Heart right ventricle (tissue), 16 donors: ENCODE measurements around the gene GTF2A1. TPM values are rescaled to one million over a fixed set of nuclear protein-coding genes. Genes with fewer than 3 reads are reported as not detected.

Experiments used
- ATAC-seq, 8 donors: fragments of 200-7000 bp; cut with Tn5 transposase; one replicate each; pipeline ENCODE4 v1.9.1; 2020; ENCODE audit warnings: mild to moderate bottlenecking in 8 of 8, moderate library complexity in 8 of 8, moderate number of reproducible peaks in 1 of 8
- DNase-seq, 2 donors: peaks; one replicate each; pipeline ENCODE4 v3.0.0-alpha.2; 2020
- H3K27ac ChIP-seq, 10 donors: fragments of 200-600 bp; sonication (generic) in 2 of 10; one replicate each; pipeline versions ENCODE4 v1.5.0 to v1.8.0; 2020 to 2022; ENCODE audit warnings: mild to moderate bottlenecking in 3 of 10
- H3K27me3 ChIP-seq, 7 donors: fragments of 200-600 bp; one replicate each; pipeline ENCODE4 v1.8.0; 2021 to 2022; ENCODE audit warnings: mild to moderate bottlenecking in 2 of 7
- H3K36me3 ChIP-seq, 9 donors: fragments of 200-600 bp; sonication (generic) in 1 of 9; one replicate each; pipeline versions ENCODE4 v1.5.0 to v1.8.0; 2020 to 2022; ENCODE audit warnings: mild to moderate bottlenecking in 2 of 9
- H3K4me1 ChIP-seq, 9 donors: fragments of 200-600 bp; sonication (generic) in 1 of 9; one replicate each; pipeline versions ENCODE4 v1.5.0 to v1.8.0; 2020 to 2022; ENCODE audit warnings: mild to moderate bottlenecking in 4 of 9
- H3K4me3 ChIP-seq, 10 donors: fragments of 200-600 bp; sonication (generic) in 2 of 10; one replicate each; pipeline versions ENCODE4 v1.5.0 to v1.8.0; 2020 to 2022; ENCODE audit warnings: mild to moderate bottlenecking in 7 of 10, moderate library complexity in 2 of 10
- H3K9me3 ChIP-seq, 11 donors: fragments of 200-600 bp in 10 of 11; sonication (generic) in 2 of 11; one replicate each; pipeline versions ENCODE4 v1.5.0 to v1.8.0; 2013 to 2022; ENCODE audit warnings: mild to moderate bottlenecking in 2 of 11, control low read depth in 1 of 11, moderate library complexity in 1 of 11
- WGBS, 2 donors: extraction: QIAGEN DNeasy Blood & Tissue Kit; methylation state at CpG; one replicate each; pipeline ENCODE4 v1.1.7; 2013; ENCODE audit warnings: inconsistent platforms in 1 of 2; 5-methylcytosine and 5-hydroxymethylcytosine counted together
- intact Hi-C, 10 donors: fragments of 100-400 bp; cut with DNase I; formaldehyde crosslinking; loops; one replicate each; pipeline versions ENCODE4 v1.11.1 to v1.14.2; 2022
- polyA plus RNA-seq, 2 donors: library from polyadenylated mRNA; stranded (reverse); fragments of 200-250 nt; gene quantifications; one replicate each; pipeline ENCODE4 v1.2.3, GENCODE V29; 2013
- total RNA-seq, 10 donors: library from RNA; stranded (reverse); fragmentation: NEBNext Ultra II Directional in 3 of 10; extraction: Animal tissue kit (Norgen Biotek cat#: 25700) in 3 of 10; gene quantifications; one replicate each; pipeline versions ENCODE4 v1.2.1 to v1.2.4, GENCODE V29; 2021 to 2023
- TF ChIP-seq, protein P1 (sequence below), 9 donors: fragments of 200-600 bp; sonication (generic) in 2 of 9; IDR thresholded peaks; one replicate each; pipeline versions ENCODE4 v1.5.0 to v1.8.0; 2021 to 2022; ENCODE audit warnings: antibody characterized with exemption in 9 of 9, mild to moderate bottlenecking in 5 of 9, moderate library complexity in 1 of 9
- donor health status: Arrhythmogenic right ventricular cardiomyopathy.
- donor health status: ischemic (EF 13 %, LVEDD 7.1; RV severe dilation, severe dysfunction).
- donor health status: healthy with polysubstance abuse.
- donor health status: DM: no; HTN: yes; CAD: no.
- donor health status: DM: no; HTN: no; CAD: no.
- donor health status: ischemic (EF 25% LVEDD 6.9; RV normal size, moderate dysfunction).
- donor health status: ischemic (EF 25% LVEDD 5.7; RV mildly dilated, moderate dysfunction).
- donor health status: healthy.
- donor health status: DM: yes; HTN: yes; CAD: no.
- donor health status: Ischemic cardiomyopathy.
- donor health status: ischemic (EF 35%, LVEDD 5.7; RV mildly dilated, moderate dysfunction).
- donor health status: nonischemic (EF 11% LVEDD 7.7; RV severe dilation, severe dysfunction).
- donor health status: DM: yes; HTN: yes; CAD: no.
- donor health status: PGD.
- donor health status: ischemic (EF 29% LVEDD 5.4; RV normal size, mild dysfunction).
- donor health status: nonischemic (EF 23%, LVEDD 6.1; RV moderate dilation, normal function).

Gene GTF2A1
- total and polyA plus RNA-seq, 12 donors = 4.3 to 28.3 (median 22.2) TPM

DNA sequence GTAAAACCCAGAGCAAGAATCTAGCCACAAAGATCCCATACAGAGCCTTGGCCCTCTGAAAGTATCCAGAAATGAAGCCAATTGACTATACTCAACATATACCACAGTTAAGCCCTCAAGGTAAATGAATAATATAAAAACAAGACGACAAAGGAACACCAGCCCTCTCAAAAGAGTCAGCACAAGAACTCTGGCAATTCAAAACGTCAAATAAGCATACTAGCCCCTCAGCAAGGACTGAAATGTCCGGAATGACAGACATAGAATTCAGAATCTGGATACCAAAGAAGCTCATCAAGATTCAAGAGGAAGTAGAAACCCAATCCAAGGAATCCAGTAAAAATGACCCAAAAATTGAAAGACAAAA is 49.9 kb downstream of the GTF2A1 start:
- no peak for ATAC-seq
- 9 to 15% methylated on average over 3 of the region's 3 CpGs for WGBS, 2 donors
- TF ChIP-seq, protein P1, sequence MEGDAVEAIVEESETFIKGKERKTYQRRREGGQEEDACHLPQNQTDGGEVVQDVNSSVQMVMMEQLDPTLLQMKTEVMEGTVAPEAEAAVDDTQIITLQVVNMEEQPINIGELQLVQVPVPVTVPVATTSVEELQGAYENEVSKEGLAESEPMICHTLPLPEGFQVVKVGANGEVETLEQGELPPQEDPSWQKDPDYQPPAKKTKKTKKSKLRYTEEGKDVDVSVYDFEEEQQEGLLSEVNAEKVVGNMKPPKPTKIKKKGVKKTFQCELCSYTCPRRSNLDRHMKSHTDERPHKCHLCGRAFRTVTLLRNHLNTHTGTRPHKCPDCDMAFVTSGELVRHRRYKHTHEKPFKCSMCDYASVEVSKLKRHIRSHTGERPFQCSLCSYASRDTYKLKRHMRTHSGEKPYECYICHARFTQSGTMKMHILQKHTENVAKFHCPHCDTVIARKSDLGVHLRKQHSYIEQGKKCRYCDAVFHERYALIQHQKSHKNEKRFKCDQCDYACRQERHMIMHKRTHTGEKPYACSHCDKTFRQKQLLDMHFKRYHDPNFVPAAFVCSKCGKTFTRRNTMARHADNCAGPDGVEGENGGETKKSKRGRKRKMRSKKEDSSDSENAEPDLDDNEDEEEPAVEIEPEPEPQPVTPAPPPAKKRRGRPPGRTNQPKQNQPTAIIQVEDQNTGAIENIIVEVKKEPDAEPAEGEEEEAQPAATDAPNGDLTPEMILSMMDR (IDR thresholded peaks at IDR 0.05) = peak in 1 of 9 donors; percentile 10

DNA sequence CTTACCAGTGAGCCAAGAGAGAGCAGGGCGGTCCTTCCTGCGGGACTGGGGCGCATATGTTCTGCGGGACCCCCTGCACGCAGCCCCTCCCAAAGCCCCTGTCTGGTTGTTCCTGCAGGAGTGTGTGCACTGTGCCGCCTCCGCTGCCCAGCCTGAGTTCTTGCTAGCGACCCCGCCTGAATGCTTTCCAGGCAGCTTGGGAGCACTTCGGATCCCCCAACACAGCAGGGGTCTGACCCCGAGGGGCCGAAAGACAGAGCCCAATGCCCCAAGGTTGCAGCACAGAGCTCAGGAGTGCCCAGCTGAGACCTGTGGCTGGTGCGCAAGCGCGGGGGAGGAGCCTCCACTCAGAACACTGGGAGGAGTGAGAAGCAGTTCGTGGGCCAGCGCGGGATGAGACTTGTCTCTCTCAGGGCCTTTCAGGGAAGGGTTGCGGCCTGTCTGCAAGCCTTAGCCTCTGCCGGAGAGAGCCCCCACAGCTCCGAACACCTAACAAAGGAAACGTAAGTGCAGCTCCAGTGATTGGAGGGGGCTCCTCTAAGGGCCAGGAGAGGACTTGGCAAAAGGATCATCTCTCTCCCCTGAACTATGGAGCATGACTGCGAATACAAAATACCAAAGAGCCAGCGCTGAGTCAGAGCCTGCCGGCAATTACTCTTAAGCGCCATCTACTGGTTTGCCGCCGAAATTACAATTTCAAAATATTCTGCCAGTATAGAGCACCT is 50.5 kb downstream of the GTF2A1 start:
- no peaks in the 10 kb centered on the region for H3K36me3 ChIP-seq
- ATAC-seq (peak; percentile 98 to 100 (median 100)), DNase-seq (peak; percentile 93)
- peak overlapping the region; percentile 65 to 84 (median 74) for H3K4me3 ChIP-seq
- WGBS, 2 donors = 0% methylated on average over 28 of the region's 28 CpGs
- intact Hi-C loops = loop anchor here in 8 of 10 donors (1.0 to 10.0 kb wide), 7 partner anchors 47 to 215 kb away; partner anchors contain the start of gene TSHR (in 2 of the 8)
- peaks cover 0 to 28% (median 8%) of the 10 kb centered on the region in 9 donors for H3K4me1 ChIP-seq
- TF ChIP-seq, protein P1 (IDR thresholded peaks at IDR 0.05) = peak; percentile 89 to 95 (median 93)
- peak overlapping the region; percentile 87 to 98 (median 92) for H3K27ac ChIP-seq
- H3K9me3 ChIP-seq = no peaks in the 10 kb centered on the region
- H3K27me3 ChIP-seq = no peaks in the 10 kb centered on the region

More for the DNA sequence above, 49.9 kb downstream of the GTF2A1 start:
- Histone ChIP-seq H3K9me3 (no peaks in the 10 kb centered on the region), H3K27ac (peak overlapping the region in 9 of 10 donors; percentile 89 to 98 (median 93)), H3K4me1 (peaks cover 0 to 29% (median 8%) of the 10 kb centered on the region in 9 donors), H3K36me3 (no peaks in the 10 kb centered on the region), H3K27me3 (no peaks in the 10 kb centered on the region), H3K4me3 (peak overlapping the region in 8 of 10 donors; percentile 67 to 84 (median 74))
- no peak for DNase-seq
- intact Hi-C loops = loop anchor here in 8 of 10 donors (1.0 to 10.0 kb wide), 7 partner anchors 46 to 216 kb away; partner anchors contain the start of gene TSHR (in 2 of the 8)

DNA sequence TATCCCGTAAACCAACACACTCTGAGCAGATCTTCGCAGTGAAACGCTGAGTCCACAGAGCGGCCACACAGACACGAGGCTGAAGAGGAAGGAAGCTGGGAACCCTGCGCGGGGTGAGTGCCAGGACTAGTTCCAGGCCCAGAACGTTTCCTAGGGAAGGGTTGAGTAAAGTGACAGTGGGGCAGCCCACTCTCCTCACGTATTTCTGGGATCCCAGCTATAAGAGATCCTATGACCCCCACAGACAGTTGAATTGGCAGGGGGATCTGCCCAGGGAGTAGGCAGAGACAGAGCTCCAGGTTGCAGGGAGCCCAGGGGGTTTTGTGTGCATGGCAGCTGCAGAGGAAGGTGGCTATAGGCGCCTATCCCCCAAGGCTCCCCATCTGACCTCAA is 51.1 kb downstream of the GTF2A1 start:
- ATAC-seq (peak; percentile 68 to 88 (median 79)), DNase-seq (peak; percentile 71 to 74)
- TF ChIP-seq, protein P1 (IDR thresholded peaks at IDR 0.05) = no peak
- H3K27ac ChIP-seq = peak overlapping the region; percentile 87 to 98 (median 92)
- intact Hi-C loops = loop anchor here in 9 of 10 donors (1.0 to 10.0 kb wide), 8 partner anchors 48 to 215 kb away; partner anchors contain the start of gene TSHR (in 5 of the 9)
- H3K4me3 ChIP-seq = peak overlapping the region; percentile 65 to 84 (median 74)
- no peaks in the 10 kb centered on the region for H3K27me3 ChIP-seq
- H3K36me3 ChIP-seq = no peaks in the 10 kb centered on the region
- H3K9me3 ChIP-seq = no peaks in the 10 kb centered on the region
- 1 to 3% methylated on average over 10 of the region's 10 CpGs for WGBS, 2 donors
- H3K4me1 ChIP-seq = peaks cover 0 to 33% (median 8%) of the 10 kb centered on the region in 9 donors

DNA sequence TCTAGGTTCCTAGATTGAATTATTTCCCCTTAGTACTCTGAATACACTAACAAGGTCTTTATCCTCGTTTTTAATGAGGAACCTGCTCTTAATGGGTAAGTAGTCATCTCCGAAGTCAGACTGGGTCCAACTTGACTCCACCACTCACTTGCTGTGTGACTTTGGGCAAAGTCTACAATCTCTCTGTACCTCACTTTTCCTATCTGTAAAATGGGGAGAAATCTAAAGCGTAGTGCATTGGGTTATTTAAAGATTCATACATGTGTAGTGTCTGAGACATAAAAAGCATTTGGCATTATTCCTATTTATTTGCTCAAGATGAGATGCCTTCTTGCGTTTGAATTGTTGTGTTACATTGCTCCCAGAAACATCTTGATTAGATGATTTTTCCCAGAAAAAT is 51.5 kb downstream of the GTF2A1 start:
- ATAC-seq (no peak), DNase-seq (no peak)
- intact Hi-C loops = loop anchor here in 5 of 10 donors (5.0 to 10.0 kb wide), 3 partner anchors 172 to 214 kb away; partner anchors contain the start of gene TSHR (in 3 of the 5)
- Histone ChIP-seq H3K36me3 (no peaks in the 10 kb centered on the region), H3K27me3 (no peaks in the 10 kb centered on the region), H3K4me1 (peaks cover 0 to 38% (median 8%) of the 10 kb centered on the region in 9 donors), H3K4me3 (peak overlapping the region in 8 of 10 donors; percentile 67 to 84 (median 76)), H3K9me3 (no peaks in the 10 kb centered on the region), H3K27ac (peak overlapping the region in 9 of 10 donors; percentile 89 to 98 (median 93))
- TF ChIP-seq, protein P1 (IDR thresholded peaks at IDR 0.05) = no peak
- 59 to 62% methylated on average over 4 of the region's 4 CpGs for WGBS, 2 donors
